Central memory CD8-positive, alpha-beta T cell (primary cell): ENCODE measurements around the gene PRR33.
A peak's percentile ranks its signal among the peaks of the same experiment; 100 is the strongest.
"Not testable (repeated sequence)": the region's sequence is repeated elsewhere in the genome, so short reads cannot be mapped to it uniquely, and the experiment has no call there.

ENCODE experiments used
- ATAC-seq: fragments of 150-1000 bp; cut with Tn5 transposase; replicated peaks from 2 replicates; pipeline ENCODE4 v1.10.0; 2022; ENCODE audit warnings: mild to moderate bottlenecking, moderate FRiP score, moderate number of reproducible peaks; ENCODE audit not compliant: poor library complexity, severe bottlenecking; ENCODE audit errors: extremely low read depth
- DNase-seq, 2 donors: peaks; one replicate each; pipeline ENCODE4 v3.0.0; 2021; ENCODE audit warnings: low spot score in 2 of 2
- H3K27ac Mint-ChIP-seq: one replicate; pipeline ENCODE4 v1.8.0; 2022; ENCODE audit warnings: low read depth, mild to moderate bottlenecking, moderate library complexity, mixed read lengths
- H3K27me3 Mint-ChIP-seq: one replicate; pipeline ENCODE4 v1.8.0; 2022; ENCODE audit warnings: mixed read lengths
- H3K36me3 Mint-ChIP-seq: one replicate; pipeline ENCODE4 v1.8.0; 2022; ENCODE audit warnings: mild to moderate bottlenecking, moderate library complexity, mixed read lengths; ENCODE audit not compliant: insufficient read depth
- H3K4me1 Mint-ChIP-seq: one replicate; pipeline ENCODE4 v1.8.0; 2022; ENCODE audit warnings: mixed read lengths
- H3K4me3 Mint-ChIP-seq: one replicate; pipeline ENCODE4 v1.8.0; 2022; ENCODE audit warnings: mild to moderate bottlenecking, moderate library complexity, mixed read lengths
- H3K9me3 Mint-ChIP-seq: one replicate; pipeline ENCODE4 v1.8.0; 2022; ENCODE audit warnings: mixed read lengths

Gene PRR33

DNA sequence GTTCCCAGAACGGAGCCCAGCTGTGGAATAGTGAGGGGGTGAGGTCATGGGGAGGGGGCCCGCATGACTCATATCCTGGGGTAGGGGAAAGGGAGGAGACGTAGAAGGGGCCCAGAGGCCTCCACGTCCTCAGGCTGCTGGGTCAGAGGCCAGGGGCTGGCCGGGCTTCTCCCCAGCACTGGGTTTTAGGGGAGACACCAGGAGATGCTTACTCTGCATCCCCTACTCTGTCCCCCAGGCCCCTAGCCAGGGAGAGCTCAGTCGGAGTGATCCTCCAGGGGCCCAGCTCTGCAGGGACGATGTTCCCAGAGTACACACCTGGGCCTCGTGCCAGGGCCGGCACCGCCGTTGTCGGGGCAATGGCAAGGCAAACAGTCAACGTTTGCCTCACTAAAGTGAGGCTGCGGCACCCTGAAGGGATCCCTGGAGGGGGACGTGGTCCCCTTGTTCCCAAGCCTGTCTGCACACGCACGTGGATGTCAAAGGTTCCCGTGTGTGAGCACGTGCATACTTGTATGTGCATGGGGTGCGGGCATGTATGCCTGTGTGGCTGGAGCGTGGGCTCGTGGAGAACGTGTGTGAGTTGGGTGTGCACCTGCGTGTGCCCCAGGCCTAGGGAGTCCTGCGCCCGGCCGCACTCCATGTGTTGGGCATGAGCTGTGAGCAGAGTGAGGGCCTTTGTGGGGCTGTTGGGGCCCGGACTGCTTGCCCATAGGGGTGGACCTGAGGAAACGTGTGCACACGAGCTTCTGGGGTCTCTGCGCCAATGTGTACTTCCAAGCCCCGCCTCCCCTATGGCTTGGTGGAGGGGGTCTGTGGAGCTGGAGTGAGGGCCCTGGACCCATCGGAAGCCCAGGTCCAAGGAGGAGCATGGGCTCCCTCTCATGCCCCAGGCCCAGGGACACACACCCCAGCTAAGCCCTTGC is 14.2 kb downstream of the PRR33 start:
- H3K4me3 Mint-ChIP-seq = no peak overlapping the region
- no peaks in the 10 kb centered on the region for H3K9me3 Mint-ChIP-seq
- peaks cover 10% of the 10 kb centered on the region for H3K36me3 Mint-ChIP-seq
- no peak for DNase-seq
- ATAC-seq = no peak
- H3K4me1 Mint-ChIP-seq = peaks cover 35% of the 10 kb centered on the region
- H3K27ac Mint-ChIP-seq = no peak overlapping the region
- H3K27me3 Mint-ChIP-seq = no peaks in the 10 kb centered on the region

DNA sequence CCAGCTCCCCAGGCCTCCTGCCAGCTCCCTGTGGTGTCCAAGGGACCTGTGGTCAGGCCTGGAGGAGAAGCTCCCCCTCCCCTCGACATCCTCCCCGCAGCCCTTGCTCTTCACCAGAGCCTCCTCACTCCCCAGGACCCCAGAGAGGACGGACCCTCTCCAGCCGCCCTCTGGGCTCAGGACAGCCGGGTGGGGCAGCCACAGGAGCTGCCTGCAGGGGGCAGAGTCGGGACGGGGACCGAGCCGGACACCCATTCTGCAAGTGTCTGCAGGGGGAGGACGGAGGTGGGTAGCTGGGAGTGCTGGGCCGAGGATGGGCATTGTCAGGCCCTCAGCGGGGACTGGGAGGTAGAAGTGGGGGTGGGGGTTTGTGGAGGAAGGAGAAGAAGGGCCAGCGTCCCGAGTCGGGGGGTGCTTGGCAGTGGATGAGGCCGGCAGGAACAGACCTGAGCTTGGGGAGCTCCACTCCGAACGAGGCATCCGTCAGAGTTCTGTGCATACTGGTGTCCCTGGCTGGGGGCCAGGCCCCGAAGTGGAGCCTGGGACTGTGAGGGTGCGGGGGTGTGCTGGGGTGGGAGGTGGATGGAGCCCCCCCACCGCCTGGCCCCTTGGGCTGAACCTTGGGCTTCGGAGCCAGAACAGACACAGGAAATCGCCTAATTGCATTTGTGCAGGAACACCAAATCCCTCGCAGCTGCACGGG is 15.2 kb downstream of the PRR33 start:
- ATAC-seq = no peak
- H3K27ac Mint-ChIP-seq = no peak overlapping the region
- H3K27me3 Mint-ChIP-seq = no peaks in the 10 kb centered on the region
- DNase-seq = no peak
- H3K4me3 Mint-ChIP-seq = no peak overlapping the region
- H3K4me1 Mint-ChIP-seq = peaks cover 45% of the 10 kb centered on the region
- peaks cover 10% of the 10 kb centered on the region for H3K36me3 Mint-ChIP-seq
- H3K9me3 Mint-ChIP-seq = no peaks in the 10 kb centered on the region

- Mint-ChIP-seq H3K27ac (peak overlapping the region; percentile 81), H3K36me3 (peaks cover 13% of the 10 kb centered on the region), H3K4me1 (peaks cover 51% of the 10 kb centered on the region)
- H3K4me3 Mint-ChIP-seq, H3K27me3 Mint-ChIP-seq, DNase-seq, ATAC-seq, H3K9me3 Mint-ChIP-seq: not testable (repeated sequence)
Observed at GRCh38 chr11:1875851-1876301, 15.8 kb downstream of the PRR33 start.

DNA sequence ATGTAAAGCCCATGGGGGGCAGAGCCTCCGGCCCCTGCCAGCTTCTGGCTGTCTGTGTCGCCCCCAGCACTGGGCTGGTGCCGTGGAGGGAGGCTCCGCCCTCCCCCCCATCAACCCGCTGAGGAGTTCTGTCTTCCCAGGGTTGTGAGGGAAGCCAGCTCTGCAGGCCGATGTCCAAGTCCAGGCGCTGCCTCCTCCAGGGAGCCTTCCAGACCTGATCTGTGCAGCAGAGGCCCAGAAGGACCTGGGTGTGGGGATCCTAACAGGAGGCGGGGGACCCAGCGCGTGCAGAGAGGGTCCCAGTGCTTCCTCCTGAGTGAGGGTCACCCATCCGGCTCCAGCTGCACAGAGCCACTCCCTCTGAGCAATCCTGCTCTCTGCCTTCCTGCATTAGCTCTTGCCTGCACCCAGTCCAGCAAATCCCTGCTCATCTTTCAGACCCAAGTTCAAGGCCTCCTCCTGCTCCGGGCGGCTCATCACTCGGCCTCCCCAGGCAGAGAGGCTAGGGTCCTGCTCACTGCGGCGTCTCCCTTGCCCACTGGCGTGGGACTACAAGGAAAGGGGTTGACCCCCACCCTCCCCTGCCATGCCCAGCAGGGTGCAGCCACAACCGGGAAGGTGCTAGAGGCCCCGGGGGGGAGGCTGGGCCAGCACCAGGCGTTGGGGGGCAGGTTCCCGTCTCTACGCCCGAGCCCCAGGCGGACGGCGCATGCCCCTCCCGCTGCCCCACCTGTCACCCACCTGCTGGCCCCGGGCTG is 16.4 kb downstream of the PRR33 start:
- H3K9me3 Mint-ChIP-seq = no peaks in the 10 kb centered on the region
- DNase-seq (no peak), ATAC-seq (no peak)
- H3K4me3 Mint-ChIP-seq = peak overlapping the region; percentile 50
- peaks cover 17% of the 10 kb centered on the region for H3K36me3 Mint-ChIP-seq
- H3K4me1 Mint-ChIP-seq = peaks cover 57% of the 10 kb centered on the region
- H3K27me3 Mint-ChIP-seq = no peaks in the 10 kb centered on the region
- peak overlapping the region; percentile 81 for H3K27ac Mint-ChIP-seq

- ATAC-seq, H3K4me3 Mint-ChIP-seq, H3K9me3 Mint-ChIP-seq, H3K27ac Mint-ChIP-seq, DNase-seq, H3K27me3 Mint-ChIP-seq: not testable (repeated sequence)
- peaks cover 59% of the 10 kb centered on the region for H3K4me1 Mint-ChIP-seq
- peaks cover 21% of the 10 kb centered on the region for H3K36me3 Mint-ChIP-seq
Observed at GRCh38 chr11:1874441-1875092, 17.1 kb downstream of the PRR33 start.

DNA sequence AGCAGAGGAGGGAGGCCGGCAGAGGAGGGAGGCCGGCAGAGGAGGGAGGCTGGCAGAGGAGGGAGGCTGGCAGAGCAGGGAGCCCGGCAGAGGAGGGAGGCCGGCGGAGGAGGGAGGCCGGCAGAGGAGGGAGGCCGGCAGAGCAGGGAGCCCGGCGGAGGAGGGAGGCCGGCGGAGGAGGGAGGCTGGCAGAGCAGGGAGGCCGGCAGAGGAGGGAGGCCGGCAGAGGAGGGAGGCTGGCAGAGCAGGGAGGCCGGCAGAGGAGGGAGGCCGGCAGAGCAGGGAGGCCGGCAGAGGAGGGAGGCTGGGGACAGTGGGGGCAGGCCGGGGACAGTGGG is 17.9 kb downstream of the PRR33 start:
- not testable (repeated sequence) for H3K27me3 Mint-ChIP-seq, ATAC-seq, DNase-seq, H3K4me3 Mint-ChIP-seq, H3K9me3 Mint-ChIP-seq
- Mint-ChIP-seq H3K27ac (peak overlapping the region; percentile 53), H3K4me1 (peaks cover 67% of the 10 kb centered on the region), H3K36me3 (peaks cover 27% of the 10 kb centered on the region)

DNA sequence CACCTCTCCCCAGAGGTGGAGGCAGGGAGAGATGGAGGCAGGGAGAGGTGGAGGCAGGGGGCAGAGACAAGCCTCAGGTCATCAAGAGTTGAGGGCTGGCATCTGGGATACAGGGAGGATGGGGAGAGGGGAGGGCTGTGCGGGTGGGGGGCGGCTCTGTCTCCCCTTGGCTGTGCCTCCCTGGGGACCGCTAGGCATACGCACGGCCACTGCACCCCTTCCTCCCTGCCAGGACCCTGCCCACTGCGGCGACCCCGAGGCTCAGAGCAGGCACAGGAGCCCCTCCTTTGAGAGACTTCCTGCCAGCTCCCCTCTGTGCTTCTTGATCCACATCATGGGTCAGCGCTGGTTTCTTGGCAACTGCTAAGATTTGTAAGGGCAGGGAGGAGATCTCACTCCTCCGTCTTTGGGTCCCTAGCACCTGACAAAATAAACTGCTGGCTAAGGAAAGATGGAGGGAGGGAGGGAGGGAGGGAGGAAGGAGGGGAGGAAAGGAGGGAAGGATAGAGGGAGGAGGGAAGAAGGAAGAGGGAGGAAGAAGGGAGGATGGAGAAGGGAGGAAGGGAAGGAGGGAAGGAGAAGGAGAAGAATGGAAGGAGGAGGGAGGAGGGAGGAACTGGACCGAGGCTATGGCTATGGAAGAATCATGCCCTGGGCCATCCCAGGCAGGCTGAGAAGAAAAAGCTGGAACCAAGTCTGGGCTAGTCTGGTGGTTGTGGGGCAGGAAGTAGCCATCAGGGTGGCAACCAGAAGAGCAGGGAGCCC is 18.5 kb downstream of the PRR33 start:
- ATAC-seq = no peak
- H3K36me3 Mint-ChIP-seq = peaks cover 27% of the 10 kb centered on the region
- H3K4me3 Mint-ChIP-seq = peak overlapping the region; percentile 75
- H3K9me3 Mint-ChIP-seq = no peaks in the 10 kb centered on the region
- no peaks in the 10 kb centered on the region for H3K27me3 Mint-ChIP-seq
- peaks cover 68% of the 10 kb centered on the region for H3K4me1 Mint-ChIP-seq
- no peak for DNase-seq
- peak overlapping the region; percentile 93 for H3K27ac Mint-ChIP-seq

DNA sequence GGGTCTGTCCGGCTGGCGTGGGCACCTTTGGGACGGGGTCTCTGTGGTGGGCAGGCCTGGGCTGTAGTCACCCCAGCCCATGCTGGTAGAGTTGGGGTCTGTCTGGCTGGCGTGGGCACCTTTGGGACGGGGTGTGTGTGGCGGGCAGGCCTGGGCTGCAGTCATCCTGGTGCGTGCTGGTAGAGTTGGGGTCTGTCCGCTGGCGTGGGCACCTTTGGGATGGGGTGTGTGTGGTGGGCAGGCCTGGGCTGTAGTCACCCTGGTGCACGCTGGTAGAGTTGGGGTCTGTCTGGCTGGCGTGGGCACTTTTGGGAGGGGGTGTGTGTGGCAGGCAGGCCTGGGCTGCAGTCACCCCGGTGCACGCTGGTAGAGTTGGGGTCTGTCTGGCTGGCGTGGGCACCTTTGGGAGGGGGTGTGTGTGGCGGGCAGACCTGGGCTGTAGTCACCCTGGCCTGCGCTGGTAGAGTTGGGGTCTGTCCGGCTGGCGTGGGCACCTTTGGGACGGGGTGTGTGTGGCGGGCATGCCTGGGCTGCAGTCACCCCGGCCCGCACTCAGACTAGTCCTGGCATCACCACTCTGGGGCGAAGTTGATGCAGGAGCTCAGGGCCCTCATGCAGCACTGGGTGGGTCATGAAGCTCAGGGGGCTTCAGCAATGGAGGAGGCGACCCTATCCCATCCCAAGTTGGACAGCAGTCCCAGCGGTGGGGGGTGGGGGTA is 19.3 kb downstream of the PRR33 start:
- Mint-ChIP-seq H3K27me3 (no peaks in the 10 kb centered on the region), H3K36me3 (peaks cover 27% of the 10 kb centered on the region), H3K4me3 (peak overlapping the region; percentile 75), H3K27ac (peak overlapping the region; percentile 93), H3K4me1 (peaks cover 68% of the 10 kb centered on the region), H3K9me3 (no peaks in the 10 kb centered on the region)
- no peak for ATAC-seq
- DNase-seq = no peak

GRCh38 chr11:1871531-1871930 is 20.2 kb downstream of the PRR33 start:
- peak overlapping the region; percentile 75 for H3K4me3 Mint-ChIP-seq
- DNase-seq (no peak), ATAC-seq (no peak)
- H3K27ac Mint-ChIP-seq = peak overlapping the region; percentile 93
- H3K36me3 Mint-ChIP-seq = peaks cover 30% of the 10 kb centered on the region
- no peaks in the 10 kb centered on the region for H3K27me3 Mint-ChIP-seq
- H3K4me1 Mint-ChIP-seq = peaks cover 71% of the 10 kb centered on the region
- no peaks in the 10 kb centered on the region for H3K9me3 Mint-ChIP-seq

GRCh38 chr11:1870721-1871466 is 20.8 kb downstream of the PRR33 start:
- H3K27ac Mint-ChIP-seq = peak overlapping the region; percentile 93
- no peaks in the 10 kb centered on the region for H3K9me3 Mint-ChIP-seq
- H3K4me1 Mint-ChIP-seq = peaks cover 73% of the 10 kb centered on the region
- ATAC-seq (peak; percentile 86), DNase-seq (peak in 1 of 2 donors; percentile 53)
- peak overlapping the region; percentile 75 for H3K4me3 Mint-ChIP-seq
- H3K36me3 Mint-ChIP-seq = peaks cover 31% of the 10 kb centered on the region
- H3K27me3 Mint-ChIP-seq = no peaks in the 10 kb centered on the region

DNA sequence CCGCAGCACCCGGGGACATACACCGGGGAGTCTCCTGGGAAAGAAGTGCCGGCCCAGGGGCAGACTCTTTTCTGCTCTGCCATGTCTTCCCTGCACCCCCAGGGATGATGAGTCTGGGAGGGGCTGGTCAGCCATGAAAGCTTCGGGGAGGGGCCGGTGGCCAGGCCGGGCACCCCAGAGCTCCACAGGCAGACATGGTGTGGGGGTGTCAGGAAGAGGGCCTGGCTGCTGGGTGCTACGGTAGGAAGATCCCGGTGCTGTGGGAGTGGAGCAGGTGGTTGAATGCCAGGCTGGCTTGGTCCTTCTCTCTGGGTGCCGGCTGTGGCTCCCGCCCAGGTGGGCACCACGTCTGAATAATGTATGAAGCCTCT is 21.4 kb downstream of the PRR33 start:
- ATAC-seq = no peak

More for the DNA sequence above, 21.4 kb downstream of the PRR33 start:
- no peaks in the 10 kb centered on the region for H3K27me3 Mint-ChIP-seq
- no peak for DNase-seq
- peak overlapping the region; percentile 75 for H3K4me3 Mint-ChIP-seq
- peaks cover 31% of the 10 kb centered on the region for H3K36me3 Mint-ChIP-seq
- H3K4me1 Mint-ChIP-seq = peaks cover 76% of the 10 kb centered on the region
- no peaks in the 10 kb centered on the region for H3K9me3 Mint-ChIP-seq
- peak overlapping the region; percentile 93 for H3K27ac Mint-ChIP-seq
